ENCODE results near the gene CEP70.

Gene CEP70

GRCh38 chr3:138458774-138459499 lies 135.1 kb downstream of the CEP70 start:
- Histone ChIP-seq H3K27me3 (ENCODE audit: insufficient read depth, low read length) (no peaks in the 10 kb centered on the region), H3K4me1 (ENCODE audit: insufficient read depth, low read length, severe bottlenecking) (no peaks in the 10 kb centered on the region), H3K4me2 (ENCODE audit: low read length) (no peak overlapping the region), H3F3A (ENCODE audit: insufficient read depth, low read length) (no peaks in the 10 kb centered on the region), H2AFZ (ENCODE audit: low read length) (no peak overlapping the region), H3K79me2 (ENCODE audit: insufficient read depth, low read length) (no peaks in the 10 kb centered on the region), H3K9me2 (ENCODE audit: low read depth, low read length) (no peaks in the 10 kb centered on the region), H3K36me3 (ENCODE audit: insufficient read depth, low read length) (no peaks in the 10 kb centered on the region), H4K20me1 (ENCODE audit: insufficient read depth, low read length) (no peaks in the 10 kb centered on the region), H3K4me3 (ENCODE audit: low read depth, low read length, poor library complexity, severe bottlenecking) (no peak overlapping the region), H3K9me3 (ENCODE audit: low read length) (no peaks in the 10 kb centered on the region), H3K9ac (ENCODE audit: low read length) (no peak overlapping the region), H3K27ac (ENCODE audit: low read depth, low read length, poor library complexity, severe bottlenecking) (no peak overlapping the region)
- no peak for TF ChIP-seq CTCF (IDR thresholded peaks at IDR 0.05; ENCODE audit: low read length)
- TF ChIP-seq EZH2 (IDR thresholded peaks at IDR 0.05; ENCODE audit: borderline replicate concordance, low read length) = no peak

- no peak overlapping the region for H3K9ac ChIP-seq (ENCODE audit: low read length)
- no peaks in the 10 kb centered on the region for H3K36me3 ChIP-seq (ENCODE audit: insufficient read depth, low read length)
- TF ChIP-seq CTCF (IDR thresholded peaks at IDR 0.05; ENCODE audit: low read length) = no peak
- no peak for TF ChIP-seq EZH2 (IDR thresholded peaks at IDR 0.05; ENCODE audit: borderline replicate concordance, low read length)
These were observed 136.0 kb downstream of the CEP70 start for GRCh38 chr3:138457863-138458735.

GRCh38 chr3:138456961-138457862 lies 136.8 kb downstream of the CEP70 start:
- H3K9me3 ChIP-seq (ENCODE audit: low read length) = no peaks in the 10 kb centered on the region
- TF ChIP-seq EZH2 (IDR thresholded peaks at IDR 0.05; ENCODE audit: borderline replicate concordance, low read length) (no peak), CTCF (IDR thresholded peaks at IDR 0.05; ENCODE audit: low read length) (no peak)
- H2AFZ ChIP-seq (ENCODE audit: low read length) = no peak overlapping the region

More at GRCh38 chr3:138457863-138458735, 136.0 kb downstream of the CEP70 start:
- Histone ChIP-seq H3K4me3 (ENCODE audit: low read depth, low read length, poor library complexity, severe bottlenecking) (no peak overlapping the region), H3K4me1 (ENCODE audit: insufficient read depth, low read length, severe bottlenecking) (no peaks in the 10 kb centered on the region), H3K9me2 (ENCODE audit: low read depth, low read length) (no peaks in the 10 kb centered on the region), H3K79me2 (ENCODE audit: insufficient read depth, low read length) (no peaks in the 10 kb centered on the region), H3K27ac (ENCODE audit: low read depth, low read length, poor library complexity, severe bottlenecking) (no peak overlapping the region), H2AFZ (ENCODE audit: low read length) (no peak overlapping the region), H4K20me1 (ENCODE audit: insufficient read depth, low read length) (no peaks in the 10 kb centered on the region), H3F3A (ENCODE audit: insufficient read depth, low read length) (no peaks in the 10 kb centered on the region), H3K9me3 (ENCODE audit: low read length) (no peaks in the 10 kb centered on the region), H3K27me3 (ENCODE audit: insufficient read depth, low read length) (no peaks in the 10 kb centered on the region), H3K4me2 (ENCODE audit: low read length) (no peak overlapping the region)

More at GRCh38 chr3:138456961-138457862, 136.8 kb downstream of the CEP70 start:
- Histone ChIP-seq H3K4me3 (ENCODE audit: low read depth, low read length, poor library complexity, severe bottlenecking) (no peak overlapping the region), H3K4me1 (ENCODE audit: insufficient read depth, low read length, severe bottlenecking) (no peaks in the 10 kb centered on the region), H4K20me1 (ENCODE audit: insufficient read depth, low read length) (no peaks in the 10 kb centered on the region), H3K27ac (ENCODE audit: low read depth, low read length, poor library complexity, severe bottlenecking) (no peak overlapping the region), H3K36me3 (ENCODE audit: insufficient read depth, low read length) (no peaks in the 10 kb centered on the region), H3K4me2 (ENCODE audit: low read length) (no peak overlapping the region), H3K27me3 (ENCODE audit: insufficient read depth, low read length) (no peaks in the 10 kb centered on the region), H3F3A (ENCODE audit: insufficient read depth, low read length) (no peaks in the 10 kb centered on the region), H3K9me2 (ENCODE audit: low read depth, low read length) (no peaks in the 10 kb centered on the region), H3K79me2 (ENCODE audit: insufficient read depth, low read length) (no peaks in the 10 kb centered on the region), H3K9ac (ENCODE audit: low read length) (no peak overlapping the region)

Measured in OCI-LY1 (cell line).